ENCODE data around the gene TEX54. TPM values are rescaled to one million over a fixed set of nuclear protein-coding genes. Genes with fewer than 3 reads are reported as not detected.
A peak's percentile ranks its signal among the peaks of the same experiment; 100 is the strongest.

TEX54 gene
- total and polyA plus RNA-seq, 2 of the 13 experiments (the other 11 are each of a cell fraction or from before 2014, with no cell fraction given): not detected

DNA sequence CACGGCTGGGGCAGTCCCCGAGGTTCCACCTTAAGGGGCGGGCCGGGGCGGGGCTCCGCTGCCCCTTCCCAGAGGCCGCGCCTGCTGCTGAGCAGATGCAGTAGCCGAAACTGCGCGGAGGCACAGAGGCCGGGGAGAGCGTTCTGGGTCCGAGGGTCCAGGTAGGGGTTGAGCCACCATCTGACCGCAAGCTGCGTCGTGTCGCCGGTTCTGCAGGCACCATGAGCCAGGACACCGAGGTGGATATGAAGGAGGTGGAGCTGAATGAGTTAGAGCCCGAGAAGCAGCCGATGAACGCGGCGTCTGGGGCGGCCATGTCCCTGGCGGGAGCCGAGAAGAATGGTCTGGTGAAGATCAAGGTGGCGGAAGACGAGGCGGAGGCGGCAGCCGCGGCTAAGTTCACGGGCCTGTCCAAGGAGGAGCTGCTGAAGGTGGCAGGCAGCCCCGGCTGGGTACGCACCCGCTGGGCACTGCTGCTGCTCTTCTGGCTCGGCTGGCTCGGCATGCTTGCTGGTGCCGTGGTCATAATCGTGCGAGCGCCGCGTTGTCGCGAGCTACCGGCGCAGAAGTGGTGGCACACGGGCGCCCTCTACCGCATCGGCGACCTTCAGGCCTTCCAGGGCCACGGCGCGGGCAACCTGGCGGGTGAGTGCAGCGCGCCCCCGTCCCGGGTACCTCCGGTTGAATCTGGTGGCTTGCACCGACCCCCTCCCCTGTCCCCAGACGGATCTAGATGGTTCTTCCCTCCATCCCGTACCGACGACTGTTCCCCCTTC lies 48.4 kb upstream of the TEX54 start, which contains the start of gene SLC3A2 (continued):
- TF ChIP-seq ARID4A (CRISPR knock-in tag; IDR thresholded peaks at IDR 0.05; ENCODE audit: borderline replicate concordance) (peak; percentile 94), RXRA (CRISPR knock-in tag; IDR thresholded peaks at IDR 0.05) (peak; percentile 55; the same call in 1 of the 2 replicates), ZNF326 (CRISPR knock-in tag; IDR thresholded peaks at IDR 0.05; ENCODE audit: borderline replicate concordance) (no peak), TOPORS (CRISPR knock-in tag; IDR thresholded peaks at IDR 0.05) (0 out of 2 replicates have a peak, but pooled peaks have one; percentile 61), IKZF5 (CRISPR knock-in tag; IDR thresholded peaks at IDR 0.05) (peak; percentile 89), ZBED4 (CRISPR knock-in tag; IDR thresholded peaks at IDR 0.05; ENCODE audit: borderline replicate concordance) (no peak), ZNF260 (CRISPR knock-in tag; IDR thresholded peaks at IDR 0.05; ENCODE audit: borderline replicate concordance, low read depth) (peak; percentile 21; the same call in 1 of the 2 replicates), U2AF1 (optimal IDR thresholded peaks at IDR 0.05; ENCODE audit: low read depth, low read length) (peak; percentile 52), ZNF839 (CRISPR knock-in tag; IDR thresholded peaks at IDR 0.05; ENCODE audit: borderline replicate concordance) (peak; percentile 76; the same call in 1 of the 2 replicates), XBP1 (CRISPR knock-in tag; IDR thresholded peaks at IDR 0.05) (0 out of 2 replicates have a peak, but pooled peaks have one; percentile 68), SIN3B (IDR thresholded peaks at IDR 0.05; ENCODE audit: low read length) (no peak), HCFC1 (IDR thresholded peaks at IDR 0.05; ENCODE audit: low read depth, low read length) (no peak), ZNF354B (CRISPR knock-in tag; IDR thresholded peaks at IDR 0.05) (no peak), YEATS2 (CRISPR knock-in tag; IDR thresholded peaks at IDR 0.05; ENCODE audit: borderline replicate concordance) (peak; percentile 61; the same call in 1 of the 2 replicates), ZNF569 (CRISPR knock-in tag; IDR thresholded peaks at IDR 0.05; ENCODE audit: borderline replicate concordance) (no peak), ZSCAN31 (CRISPR knock-in tag; IDR thresholded peaks at IDR 0.05; ENCODE audit: low read depth) (no peak; the same call in 1 of the 2 replicates)
